ENCODE data around the gene TRIM47. TPM values are rescaled to one million over a fixed set of nuclear protein-coding genes. Genes with fewer than 3 reads are reported as not detected.
"Not testable (repeated sequence)": the region's sequence is repeated elsewhere in the genome, so short reads cannot be mapped to it uniquely, and the experiment has no call there.

TRIM47 gene
- total and polyA plus RNA-seq, 9 donors: 7.2 to 38.3 (median 17.3) TPM

GRCh38 chr17:75891022-75891604 is 12.7 kb upstream of the TRIM47 start:
- H3K27me3 ChIP-seq: no peaks in the 10 kb centered on the region
- H3K36me3 ChIP-seq: no peaks in the 10 kb centered on the region
- H3K27ac ChIP-seq: no peak overlapping the region
- intact Hi-C loops (cut with DNase I): no loop called here
- no peak for TF ChIP-seq CTCF (IDR thresholded peaks at IDR 0.05)
- TF ChIP-seq POLR2A (IDR thresholded peaks at IDR 0.05): no peak
- no peak for TF ChIP-seq EP300 (IDR thresholded peaks at IDR 0.05)
- peaks cover 8% of the 10 kb centered on the region for H3K4me1 ChIP-seq (ENCODE audit: insufficient read depth)
- no peak overlapping the region for H3K4me3 ChIP-seq
- DNase-seq: no peak
- 87 to 91% (median 89%) methylated on average over 22 to 31 of the region's 31 CpGs for WGBS, 3 donors
- H3K9me3 ChIP-seq: no peaks in the 10 kb centered on the region

- no peak for DNase-seq
- Histone ChIP-seq H3K27me3 (no peaks in the 10 kb centered on the region), H3K4me1 (ENCODE audit: insufficient read depth) (no peaks in the 10 kb centered on the region), H3K36me3 (no peaks in the 10 kb centered on the region), H3K9me3 (no peaks in the 10 kb centered on the region), H3K4me3 (no peak overlapping the region), H3K27ac (no peak overlapping the region)
- intact Hi-C loops (cut with DNase I): no loop called here
- WGBS, 3 donors: 73 to 78% (median 75%) methylated on average over 6 of the region's 6 CpGs
- TF ChIP-seq EP300 (IDR thresholded peaks at IDR 0.05) (no peak), CTCF (IDR thresholded peaks at IDR 0.05) (no peak), POLR2A (IDR thresholded peaks at IDR 0.05) (no peak)
These were observed 11.1 kb upstream of the TRIM47 start for GRCh38 chr17:75889454-75889853.

GRCh38 chr17:75888484-75888883 is 10.1 kb upstream of the TRIM47 start:
- TF ChIP-seq POLR2A (IDR thresholded peaks at IDR 0.05) (no peak), CTCF (IDR thresholded peaks at IDR 0.05) (no peak)

GRCh38 chr17:75885860-75886259 is 7.5 kb upstream of the TRIM47 start:
- H3K27ac ChIP-seq; intact Hi-C loops (cut with DNase I); DNase-seq; H3K36me3 ChIP-seq; H3K27me3 ChIP-seq; H3K4me1 ChIP-seq (ENCODE audit: insufficient read depth); H3K9me3 ChIP-seq; H3K4me3 ChIP-seq: not testable (repeated sequence)
- WGBS, 3 donors: 73 to 80% (median 78%) methylated on average over 9 of the region's 9 CpGs

More at GRCh38 chr17:75888484-75888883, 10.1 kb upstream of the TRIM47 start:
- Histone ChIP-seq H3K36me3 (no peaks in the 10 kb centered on the region), H3K4me3 (no peak overlapping the region), H3K9me3 (no peaks in the 10 kb centered on the region), H3K27me3 (no peaks in the 10 kb centered on the region), H3K27ac (no peak overlapping the region), H3K4me1 (ENCODE audit: insufficient read depth) (no peaks in the 10 kb centered on the region)
- intact Hi-C loops (cut with DNase I): no loop called here
- DNase-seq: no peak
- 82 to 88% (median 86%) methylated on average over 6 of the region's 6 CpGs for WGBS, 3 donors

- TF ChIP-seq POLR2A (IDR thresholded peaks at IDR 0.05) (no peak), EP300 (IDR thresholded peaks at IDR 0.05) (no peak), CTCF (IDR thresholded peaks at IDR 0.05) (no peak)
- no peak for DNase-seq
- H3K27ac ChIP-seq: no peak overlapping the region
- no peaks in the 10 kb centered on the region for H3K27me3 ChIP-seq
- WGBS, 3 donors: 77 to 79% (median 78%) methylated on average over 8 of the region's 8 CpGs
- intact Hi-C loops (cut with DNase I): no loop called here
- H3K36me3 ChIP-seq: no peaks in the 10 kb centered on the region
- H3K9me3 ChIP-seq: no peaks in the 10 kb centered on the region
- H3K4me1 ChIP-seq (ENCODE audit: insufficient read depth): no peaks in the 10 kb centered on the region
- H3K4me3 ChIP-seq: no peak overlapping the region
These were observed 7.0 kb upstream of the TRIM47 start for GRCh38 chr17:75885431-75885830.

Data from ovary (tissue), 9 donors.